ENCODE measurements around the gene PDLIM4.

The PDLIM4 gene

GRCh38 chr5:132297211-132297940, 39.9 kb downstream of the PDLIM4 start:
- DNase-seq (ENCODE audit: low spot score): no peak
- H3K23ac ChIP-seq (ENCODE audit: low read depth, low read length, poor library complexity): no peak overlapping the region
- no peak overlapping the region for H2AFZ ChIP-seq (ENCODE audit: low read length)
- H3K4me1 ChIP-seq (ENCODE audit: control insufficient read depth in 2 of 2, insufficient read depth in 1 of 2, low read depth in 1 of 2, low read length in 2 of 2): peaks cover 8 to 9% of the 10 kb centered on the region in 2 donors
- H3K4me3 ChIP-seq (ENCODE audit: low read length in 2 of 2): no peak overlapping the region
- no peaks in the 10 kb centered on the region for H3K79me1 ChIP-seq (ENCODE audit: low read depth, low read length)
- no peak overlapping the region for H3K18ac ChIP-seq (ENCODE audit: low read length)
- H3K14ac ChIP-seq (ENCODE audit: low read length): no peak overlapping the region
- H4K91ac ChIP-seq (ENCODE audit: low read depth, low read length, poor library complexity): no peak overlapping the region
- H3K4me2 ChIP-seq (ENCODE audit: insufficient read depth, low read length, poor library complexity, severe bottlenecking): no peak overlapping the region
- H3K36me3 ChIP-seq (replicated peaks in 1 of 2; ENCODE audit: control insufficient read depth in 2 of 2, insufficient read depth in 2 of 2, low read length in 2 of 2): no peaks in the 10 kb centered on the region
- no peak overlapping the region for H3K27ac ChIP-seq (replicated peaks; ENCODE audit: low read length)
- H2BK12ac ChIP-seq (ENCODE audit: low read length): no peak overlapping the region
- no peak overlapping the region for H2BK120ac ChIP-seq (ENCODE audit: low read depth, low read length)
- H3K27me3 ChIP-seq (ENCODE audit: control insufficient read depth in 3 of 3, insufficient read depth in 3 of 3, low read depth in 1 of 3, low read length in 3 of 3): peaks cover 0 to 21% (median 18%) of the 10 kb centered on the region in 3 experiments
- no peak overlapping the region for H2AK5ac ChIP-seq (ENCODE audit: low read depth, low read length)
- H2BK5ac ChIP-seq (ENCODE audit: low read length): no peak overlapping the region
- WGBS, 2 donors (ENCODE audit: extremely low coverage in 2 of 2, insufficient read length in 2 of 2, insufficient replicate concordance in 1 of 2): no CpG with 5 or more reads among the region's 4 CpGs
- H3K9ac ChIP-seq (ENCODE audit: low read depth, low read length, poor library complexity): no peak overlapping the region
- no peak overlapping the region for H2BK15ac ChIP-seq (ENCODE audit: low read length)
- H4K8ac ChIP-seq (ENCODE audit: low read depth, low read length): no peak overlapping the region
- H3K9me3 ChIP-seq (replicated peaks in 1 of 2; ENCODE audit: control insufficient read depth in 2 of 2, insufficient read depth in 1 of 2, low read depth in 1 of 2, low read length in 2 of 2): no peaks in the 10 kb centered on the region
- no peak overlapping the region for H3K4ac ChIP-seq (ENCODE audit: low read length)

GRCh38 chr5:132298298-132299212, 41.1 kb downstream of the PDLIM4 start:
- H3K79me1 ChIP-seq (ENCODE audit: low read depth, low read length): no peaks in the 10 kb centered on the region
- no peak overlapping the region for H3K23ac ChIP-seq (ENCODE audit: low read depth, low read length, poor library complexity)
- peaks cover 0 to 21% (median 18%) of the 10 kb centered on the region in 3 experiments for H3K27me3 ChIP-seq (ENCODE audit: control insufficient read depth in 3 of 3, insufficient read depth in 3 of 3, low read depth in 1 of 3, low read length in 3 of 3)
- H3K14ac ChIP-seq (ENCODE audit: low read length): no peak overlapping the region
- H4K8ac ChIP-seq (ENCODE audit: low read depth, low read length): no peak overlapping the region
- H3K4me3 ChIP-seq (ENCODE audit: low read length in 2 of 2): peak overlapping the region in 1 of 2 donors; percentile 33
- H3K4me1 ChIP-seq (ENCODE audit: control insufficient read depth in 2 of 2, insufficient read depth in 1 of 2, low read depth in 1 of 2, low read length in 2 of 2): peaks cover 7 to 9% of the 10 kb centered on the region in 2 donors
- H2AK5ac ChIP-seq (ENCODE audit: low read depth, low read length): no peak overlapping the region
- no peak overlapping the region for H3K18ac ChIP-seq (ENCODE audit: low read length)
- H3K9me3 ChIP-seq (replicated peaks in 1 of 2; ENCODE audit: control insufficient read depth in 2 of 2, insufficient read depth in 1 of 2, low read depth in 1 of 2, low read length in 2 of 2): no peaks in the 10 kb centered on the region
- H3K9ac ChIP-seq (ENCODE audit: low read depth, low read length, poor library complexity): no peak overlapping the region
- H3K36me3 ChIP-seq (replicated peaks in 1 of 2; ENCODE audit: control insufficient read depth in 2 of 2, insufficient read depth in 2 of 2, low read length in 2 of 2): no peaks in the 10 kb centered on the region
- H2BK12ac ChIP-seq (ENCODE audit: low read length): no peak overlapping the region
- no peak overlapping the region for H3K4ac ChIP-seq (ENCODE audit: low read length)
- no peak overlapping the region for H2BK5ac ChIP-seq (ENCODE audit: low read length)
- no peak for DNase-seq (ENCODE audit: low spot score)
- no peak overlapping the region for H2BK15ac ChIP-seq (ENCODE audit: low read length)
- no peak overlapping the region for H4K91ac ChIP-seq (ENCODE audit: low read depth, low read length, poor library complexity)
- H2BK120ac ChIP-seq (ENCODE audit: low read depth, low read length): no peak overlapping the region
- no peak overlapping the region for H3K4me2 ChIP-seq (ENCODE audit: insufficient read depth, low read length, poor library complexity, severe bottlenecking)
- no peak overlapping the region for H2AFZ ChIP-seq (ENCODE audit: low read length)
- H3K27ac ChIP-seq (replicated peaks; ENCODE audit: low read length): no peak overlapping the region
- no CpG with 5 or more reads among the region's 6 CpGs for WGBS, 2 donors (ENCODE audit: extremely low coverage in 2 of 2, insufficient read length in 2 of 2, insufficient replicate concordance in 1 of 2)

DNA sequence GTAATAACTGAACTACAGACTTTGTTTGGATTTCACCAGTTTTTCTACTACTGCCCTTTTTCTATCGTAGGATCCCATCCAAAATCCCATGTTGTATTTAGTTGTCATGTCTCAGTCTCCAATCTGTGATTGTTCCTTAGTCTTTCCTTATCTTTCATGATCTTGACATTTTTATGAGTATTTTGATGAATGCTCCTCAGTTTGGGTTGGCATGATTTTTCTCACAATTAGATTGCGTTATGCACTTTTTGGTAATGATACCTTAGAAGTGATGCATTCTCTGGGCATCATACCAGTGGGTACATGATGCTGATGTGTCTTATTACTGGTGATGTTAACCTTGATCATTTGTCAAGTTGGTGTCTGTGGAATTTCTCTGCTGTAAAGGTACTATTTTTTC, 42.4 kb downstream of the PDLIM4 start:
- no peak overlapping the region for H3K9ac ChIP-seq (ENCODE audit: low read depth, low read length, poor library complexity)
- H3K4me3 ChIP-seq (ENCODE audit: low read length in 2 of 2): no peak overlapping the region
- H2BK120ac ChIP-seq (ENCODE audit: low read depth, low read length): no peak overlapping the region
- H2AFZ ChIP-seq (ENCODE audit: low read length): no peak overlapping the region
- no peak overlapping the region for H3K18ac ChIP-seq (ENCODE audit: low read length)
- H3K4me1 ChIP-seq (ENCODE audit: control insufficient read depth in 2 of 2, insufficient read depth in 1 of 2, low read depth in 1 of 2, low read length in 2 of 2): peaks cover 2 to 5% of the 10 kb centered on the region in 2 donors
- H3K14ac ChIP-seq (ENCODE audit: low read length): no peak overlapping the region
- H3K27ac ChIP-seq (replicated peaks; ENCODE audit: low read length): no peak overlapping the region
- no peak overlapping the region for H2BK5ac ChIP-seq (ENCODE audit: low read length)
- no CpG with 5 or more reads among the region's 2 CpGs for WGBS, 2 donors (ENCODE audit: extremely low coverage in 2 of 2, insufficient read length in 2 of 2, insufficient replicate concordance in 1 of 2)
- H3K36me3 ChIP-seq (replicated peaks in 1 of 2; ENCODE audit: control insufficient read depth in 2 of 2, insufficient read depth in 2 of 2, low read length in 2 of 2): no peaks in the 10 kb centered on the region
- no peak overlapping the region for H3K4ac ChIP-seq (ENCODE audit: low read length)
- H3K23ac ChIP-seq (ENCODE audit: low read depth, low read length, poor library complexity): no peak overlapping the region
- H3K27me3 ChIP-seq (ENCODE audit: control insufficient read depth in 3 of 3, insufficient read depth in 3 of 3, low read depth in 1 of 3, low read length in 3 of 3): peaks cover 0 to 15% (median 11%) of the 10 kb centered on the region in 3 experiments
- no peak overlapping the region for H2BK12ac ChIP-seq (ENCODE audit: low read length)
- no peak for DNase-seq (ENCODE audit: low spot score)
- no peak overlapping the region for H4K8ac ChIP-seq (ENCODE audit: low read depth, low read length)
- H3K4me2 ChIP-seq (ENCODE audit: insufficient read depth, low read length, poor library complexity, severe bottlenecking): no peak overlapping the region
- H2AK5ac ChIP-seq (ENCODE audit: low read depth, low read length): no peak overlapping the region
- H2BK15ac ChIP-seq (ENCODE audit: low read length): no peak overlapping the region
- H4K91ac ChIP-seq (ENCODE audit: low read depth, low read length, poor library complexity): no peak overlapping the region
- no peaks in the 10 kb centered on the region for H3K79me1 ChIP-seq (ENCODE audit: low read depth, low read length)
- H3K9me3 ChIP-seq (replicated peaks in 1 of 2; ENCODE audit: control insufficient read depth in 2 of 2, insufficient read depth in 1 of 2, low read depth in 1 of 2, low read length in 2 of 2): no peaks in the 10 kb centered on the region
